ENCODE data around the gene LHX3. TPM values are rescaled to one million over a fixed set of nuclear protein-coding genes. Genes with fewer than 3 reads are reported as not detected.

Gene LHX3
- total RNA-seq, 2 donors from 2014 or later, result 1.3 TPM; not detected in 1

GRCh38 chr9:136230365-136230764 is 25.4 kb upstream of the LHX3 start:
- no peak overlapping the region for H3K4me3 ChIP-seq
- H3K27ac ChIP-seq, result no peak overlapping the region
- DNase-seq (ENCODE audit: low spot score), result no peak
- intact Hi-C loops (cut with DNase I), result no loop called here
- no peaks in the 10 kb centered on the region for H3K9me3 ChIP-seq
- H3K4me1 ChIP-seq (replicated peaks), result no peaks in the 10 kb centered on the region
- no peaks in the 10 kb centered on the region for H3K36me3 ChIP-seq
- TF ChIP-seq POLR2A (IDR thresholded peaks at IDR 0.05) (no peak), CTCF (IDR thresholded peaks at IDR 0.05) (no peak), POLR2AphosphoS5 (IDR thresholded peaks at IDR 0.05) (no peak)
- H3K27me3 ChIP-seq (replicated peaks; ENCODE audit: insufficient read depth), result no peaks in the 10 kb centered on the region
- 95% methylated on average over 10 of the region's 10 CpGs for WGBS

- Histone ChIP-seq H3K4me3 (no peak overlapping the region), H3K36me3 (no peaks in the 10 kb centered on the region), H3K27ac (no peak overlapping the region), H3K4me1 (replicated peaks) (no peaks in the 10 kb centered on the region), H3K27me3 (replicated peaks; ENCODE audit: insufficient read depth) (no peaks in the 10 kb centered on the region), H3K9me3 (no peaks in the 10 kb centered on the region)
- TF ChIP-seq CTCF (IDR thresholded peaks at IDR 0.05) (no peak), POLR2A (IDR thresholded peaks at IDR 0.05) (no peak), POLR2AphosphoS5 (IDR thresholded peaks at IDR 0.05) (no peak)
- WGBS, result 73% methylated on average over 33 of the region's 33 CpGs
- intact Hi-C loops (cut with DNase I), result no loop called here
- no peak for DNase-seq (ENCODE audit: low spot score)
These were observed 24.5 kb upstream of the LHX3 start for GRCh38 chr9:136229096-136230065.

- Histone ChIP-seq H3K36me3 (peaks cover 0 to 5% of the 10 kb centered on the region in 2 donors), H3K4me3 (no peak overlapping the region), H3K27me3 (replicated peaks; ENCODE audit: insufficient read depth) (no peaks in the 10 kb centered on the region), H3K4me1 (replicated peaks) (no peaks in the 10 kb centered on the region), H3K9me3 (no peaks in the 10 kb centered on the region), H3K27ac (no peak overlapping the region)
- intact Hi-C loops (cut with DNase I), result no loop called here
- no peak for TF ChIP-seq POLR2AphosphoS5 (IDR thresholded peaks at IDR 0.05)
- TF ChIP-seq CTCF (IDR thresholded peaks at IDR 0.05), result no peak
- no peak for TF ChIP-seq POLR2A (IDR thresholded peaks at IDR 0.05)
- WGBS, result 85% methylated on average over 18 of the region's 18 CpGs
- no peak for DNase-seq (ENCODE audit: low spot score)
These were observed 23.4 kb upstream of the LHX3 start for GRCh38 chr9:136228107-136228875.

GRCh38 chr9:136226680-136227407 is 21.9 kb upstream of the LHX3 start:
- DNase-seq (ENCODE audit: low spot score), result no peak
- H3K27ac ChIP-seq, result no peak overlapping the region
- 86% methylated on average over 30 of the region's 30 CpGs for WGBS
- H3K27me3 ChIP-seq (replicated peaks; ENCODE audit: insufficient read depth), result no peaks in the 10 kb centered on the region
- H3K4me1 ChIP-seq (replicated peaks), result no peaks in the 10 kb centered on the region
- H3K9me3 ChIP-seq, result no peaks in the 10 kb centered on the region
- H3K4me3 ChIP-seq, result no peak overlapping the region
- TF ChIP-seq POLR2AphosphoS5 (IDR thresholded peaks at IDR 0.05), result no peak
- TF ChIP-seq POLR2A (IDR thresholded peaks at IDR 0.05), result no peak
- no peak for TF ChIP-seq CTCF (IDR thresholded peaks at IDR 0.05)
- intact Hi-C loops (cut with DNase I), result no loop called here
- H3K36me3 ChIP-seq, result peaks cover 0 to 6% of the 10 kb centered on the region in 2 donors

Measured in prostate gland (tissue), 2 donors.